Anterior cingulate cortex (tissue), 58 donors: ENCODE results near the gene CCSER1.
"Not testable (repeated sequence)": the region's sequence is repeated elsewhere in the genome, so short reads cannot be mapped to it uniquely, and the experiment has no call there.

Experiments used
- DNase-seq, 58 donors: peaks; one replicate each; lab custom pipeline; 2025; lab: John Stamatoyannopoulos, UW

Gene CCSER1

GRCh38 chr4:91317434-91317833, 1190.2 kb downstream of the CCSER1 start:
- no peak for DNase-seq

- DNase-seq: no peak
Measured at GRCh38 chr4:91319556-91320268, 1192.5 kb downstream of the CCSER1 start.

GRCh38 chr4:91322961-91323360, 1195.8 kb downstream of the CCSER1 start:
- no peak for DNase-seq

- DNase-seq: no peak
Measured at GRCh38 chr4:91325495-91325894, 1198.3 kb downstream of the CCSER1 start.

GRCh38 chr4:91326167-91326566, 1199.0 kb downstream of the CCSER1 start:
- not testable (repeated sequence) for DNase-seq

GRCh38 chr4:91330555-91331137, 1203.5 kb downstream of the CCSER1 start:
- no peak for DNase-seq

GRCh38 chr4:91340822-91341221, 1213.6 kb downstream of the CCSER1 start:
- DNase-seq: no peak

- DNase-seq: no peak
Measured at GRCh38 chr4:91345632-91346031, 1218.4 kb downstream of the CCSER1 start.

GRCh38 chr4:91356496-91356895, 1229.3 kb downstream of the CCSER1 start:
- DNase-seq: not testable (repeated sequence)

- DNase-seq: not testable (repeated sequence)
Measured at GRCh38 chr4:91358016-91358415, 1230.8 kb downstream of the CCSER1 start.

GRCh38 chr4:91358621-91359020, 1231.4 kb downstream of the CCSER1 start:
- DNase-seq: not testable (repeated sequence)

GRCh38 chr4:91359041-91360031, 1232.1 kb downstream of the CCSER1 start:
- DNase-seq: no peak

GRCh38 chr4:91362125-91362524, 1234.9 kb downstream of the CCSER1 start:
- no peak for DNase-seq

GRCh38 chr4:91366554-91366953, 1239.4 kb downstream of the CCSER1 start:
- no peak for DNase-seq

GRCh38 chr4:91369116-91369515, 1241.9 kb downstream of the CCSER1 start:
- DNase-seq: no peak

- no peak for DNase-seq
Measured at GRCh38 chr4:91373546-91373945, 1246.4 kb downstream of the CCSER1 start.

- DNase-seq: not testable (repeated sequence)
Measured at GRCh38 chr4:91405431-91405830, 1278.2 kb downstream of the CCSER1 start.

GRCh38 chr4:91422011-91422410, 1294.8 kb downstream of the CCSER1 start:
- no peak for DNase-seq

GRCh38 chr4:91426725-91427124, 1299.5 kb downstream of the CCSER1 start:
- no peak for DNase-seq

GRCh38 chr4:91427171-91427570, 1300.0 kb downstream of the CCSER1 start:
- no peak for DNase-seq

GRCh38 chr4:91434631-91435030, 1307.4 kb downstream of the CCSER1 start:
- DNase-seq: no peak
